ENCODE results near the gene CDK2. TPM values are rescaled to one million over a fixed set of nuclear protein-coding genes. Genes with fewer than 3 reads are reported as not detected.

CDK2 gene
- total and polyA plus RNA-seq, 9 of the 15 experiments (the other 6 are each of a cell fraction or from before 2014, with no cell fraction given) = 17.4 to 213 (median 109) TPM

GRCh38 chr12:55927588-55928502 lies 38.8 kb upstream of the CDK2 start, which contains the start of gene PYM1 (continued):
- no peak for TF ChIP-seq MLX (CRISPR knock-in tag; conservative IDR thresholded peaks at IDR 0.05)
- TF ChIP-seq ARID1B (IDR thresholded peaks at IDR 0.05) = peak; percentile 46; the same call in 1 of the 2 replicates
- 0 out of 2 replicates have a peak, but pooled peaks have one; percentile 80 for TF ChIP-seq PREB (CRISPR knock-in tag; IDR thresholded peaks at IDR 0.05)
- peak; percentile 75 for TF ChIP-seq POLR2H (tag; IDR thresholded peaks at IDR 0.05; ENCODE audit: low read depth)
- TF ChIP-seq HDAC8 (tag; IDR thresholded peaks at IDR 0.05) = no peak
- TF ChIP-seq CCNT2 (IDR thresholded peaks at IDR 0.05; ENCODE audit: borderline replicate concordance, extremely low read depth, insufficient read length, low read depth, low read length) = peak; percentile 74
- TF ChIP-seq KLF13 (tag; IDR thresholded peaks at IDR 0.05; ENCODE audit: borderline replicate concordance, low read depth) = no peak
- TF ChIP-seq RBBP5 (IDR thresholded peaks at IDR 0.05; ENCODE audit: borderline replicate concordance, insufficient read depth, low read length, poor library complexity, severe bottlenecking) = peak; percentile 38
- no peak; the same call in 1 of the 2 replicates for TF ChIP-seq ZBED1 (IDR thresholded peaks at IDR 0.05)
- no peak for TF ChIP-seq XRCC5 (IDR thresholded peaks at IDR 0.05; ENCODE audit: low read depth, low read length)
- no peak for TF ChIP-seq SAP30 (IDR thresholded peaks at IDR 0.05; ENCODE audit: borderline replicate concordance, insufficient read depth, low read depth, low read length, poor library complexity, severe bottlenecking)
- TF ChIP-seq FOXK1 (CRISPR knock-in tag; IDR thresholded peaks at IDR 0.05; ENCODE audit: borderline replicate concordance) = 0 out of 2 replicates have a peak, but pooled peaks have one; percentile 41
- TF ChIP-seq GABPB1 (CRISPR knock-in tag; IDR thresholded peaks at IDR 0.05) = no peak
- no peak; the same call in 1 of the 2 replicates for TF ChIP-seq L3MBTL2 (IDR thresholded peaks at IDR 0.05)
- TF ChIP-seq ZNF830 (CRISPR knock-in tag; IDR thresholded peaks at IDR 0.05) = 0 out of 2 replicates have a peak, but pooled peaks have one; percentile 33
- TF ChIP-seq SNIP1 (IDR thresholded peaks at IDR 0.05; ENCODE audit: low read depth) = no peak
- TF ChIP-seq SMARCE1 (IDR thresholded peaks at IDR 0.05) = no peak
- peak; percentile 80 for TF ChIP-seq TAF1 (IDR thresholded peaks at IDR 0.05; ENCODE audit: control insufficient read depth, extremely low read depth, insufficient read depth, low read length, severe bottlenecking)
- TF ChIP-seq POLR2A (conservative IDR thresholded peaks at IDR 0.05) = peak; percentile 89
- no peak for TF ChIP-seq ATF1 (CRISPR knock-in tag; IDR thresholded peaks at IDR 0.05)
- TF ChIP-seq ATF1 (tag; IDR thresholded peaks at IDR 0.05) = peak; percentile 30
